ENCODE results near the gene PDE3A. TPM values are rescaled to one million over a fixed set of nuclear protein-coding genes. Genes with fewer than 3 reads are reported as not detected.

Gene PDE3A
- total and polyA plus RNA-seq, 10 of the 15 experiments (the other 5 are each of a cell fraction or from before 2014, with no cell fraction given), result 0.01 to 2.6 (median 1.5) TPM

- no peak for FAIRE-seq
Measured at GRCh38 chr12:20625531-20625930, 257.2 kb downstream of the PDE3A start.

More at GRCh38 chr12:20625531-20625930, 257.2 kb downstream of the PDE3A start:
- ChIA-PET RAD21 (ENCODE audit: unreplicated experiment) (no interaction called here), CTCF (no interaction called here), SMC1A (ENCODE audit: uncharacterized antibody, unreplicated experiment) (interaction anchor here (1.1 kb wide), 1 partner anchor 37 kb away, joined by 3 read pairs; no protein-coding TSS in a partner anchor), POLR2A (no interaction called here)
- no peak for ATAC-seq
- intact Hi-C loops (cut with micrococcal nuclease; ENCODE audit: unreplicated experiment), result no loop called here
- H3K4me3 ChIP-seq, result no peak overlapping the region
- DNase-seq (ENCODE audit: low read depth, low spot score), result no peak
- no peaks in the 10 kb centered on the region for H3K79me2 ChIP-seq (ENCODE audit: control insufficient read depth, insufficient read depth, low read length)
- H3K4me2 ChIP-seq (ENCODE audit: control insufficient read depth, insufficient read depth), result no peak overlapping the region
- no peaks in the 10 kb centered on the region for H3K4me1 ChIP-seq (ENCODE audit: control insufficient read depth, insufficient read depth, low read length)
- H3K9me3 ChIP-seq (replicated peaks; ENCODE audit: control insufficient read depth, insufficient read depth, low read length), result no peaks in the 10 kb centered on the region
- no peak overlapping the region for H3K27ac ChIP-seq (ENCODE audit: control insufficient read depth, insufficient read depth)
- no peaks in the 10 kb centered on the region for H3K36me3 ChIP-seq (ENCODE audit: control insufficient read depth in 2 of 2, insufficient read depth in 2 of 2, low read length in 1 of 2)
- no TSS peak for BruUV-seq (replicated peaks)
- 16% methylated on average over 2 of the region's 2 CpGs for WGBS (ENCODE audit: insufficient coverage, insufficient replicate concordance, low lambda C conversion rate, missing lambda C conversion rate)
- TF ChIP-seq TCF3 (IDR thresholded peaks at IDR 0.05; ENCODE audit: borderline replicate concordance, insufficient read depth, low read depth, low read length), result no peak
- TF ChIP-seq, protein P1, sequence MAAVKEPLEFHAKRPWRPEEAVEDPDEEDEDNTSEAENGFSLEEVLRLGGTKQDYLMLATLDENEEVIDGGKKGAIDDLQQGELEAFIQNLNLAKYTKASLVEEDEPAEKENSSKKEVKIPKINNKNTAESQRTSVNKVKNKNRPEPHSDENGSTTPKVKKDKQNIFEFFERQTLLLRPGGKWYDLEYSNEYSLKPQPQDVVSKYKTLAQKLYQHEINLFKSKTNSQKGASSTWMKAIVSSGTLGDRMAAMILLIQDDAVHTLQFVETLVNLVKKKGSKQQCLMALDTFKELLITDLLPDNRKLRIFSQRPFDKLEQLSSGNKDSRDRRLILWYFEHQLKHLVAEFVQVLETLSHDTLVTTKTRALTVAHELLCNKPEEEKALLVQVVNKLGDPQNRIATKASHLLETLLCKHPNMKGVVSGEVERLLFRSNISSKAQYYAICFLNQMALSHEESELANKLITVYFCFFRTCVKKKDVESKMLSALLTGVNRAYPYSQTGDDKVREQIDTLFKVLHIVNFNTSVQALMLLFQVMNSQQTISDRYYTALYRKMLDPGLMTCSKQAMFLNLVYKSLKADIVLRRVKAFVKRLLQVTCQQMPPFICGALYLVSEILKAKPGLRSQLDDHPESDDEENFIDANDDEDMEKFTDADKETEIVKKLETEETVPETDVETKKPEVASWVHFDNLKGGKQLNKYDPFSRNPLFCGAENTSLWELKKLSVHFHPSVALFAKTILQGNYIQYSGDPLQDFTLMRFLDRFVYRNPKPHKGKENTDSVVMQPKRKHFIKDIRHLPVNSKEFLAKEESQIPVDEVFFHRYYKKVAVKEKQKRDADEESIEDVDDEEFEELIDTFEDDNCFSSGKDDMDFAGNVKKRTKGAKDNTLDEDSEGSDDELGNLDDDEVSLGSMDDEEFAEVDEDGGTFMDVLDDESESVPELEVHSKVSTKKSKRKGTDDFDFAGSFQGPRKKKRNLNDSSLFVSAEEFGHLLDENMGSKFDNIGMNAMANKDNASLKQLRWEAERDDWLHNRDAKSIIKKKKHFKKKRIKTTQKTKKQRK (IDR thresholded peaks at IDR 0.05; ENCODE audit: low read depth, low read length), result no peak
- no peak for TF ChIP-seq TBL1XR1 (IDR thresholded peaks at IDR 0.05; ENCODE audit: low read depth, low read length)
- no peak for TF ChIP-seq NFYB (IDR thresholded peaks at IDR 0.05; ENCODE audit: insufficient read depth, low read depth, low read length)
- TF ChIP-seq, protein P2, sequence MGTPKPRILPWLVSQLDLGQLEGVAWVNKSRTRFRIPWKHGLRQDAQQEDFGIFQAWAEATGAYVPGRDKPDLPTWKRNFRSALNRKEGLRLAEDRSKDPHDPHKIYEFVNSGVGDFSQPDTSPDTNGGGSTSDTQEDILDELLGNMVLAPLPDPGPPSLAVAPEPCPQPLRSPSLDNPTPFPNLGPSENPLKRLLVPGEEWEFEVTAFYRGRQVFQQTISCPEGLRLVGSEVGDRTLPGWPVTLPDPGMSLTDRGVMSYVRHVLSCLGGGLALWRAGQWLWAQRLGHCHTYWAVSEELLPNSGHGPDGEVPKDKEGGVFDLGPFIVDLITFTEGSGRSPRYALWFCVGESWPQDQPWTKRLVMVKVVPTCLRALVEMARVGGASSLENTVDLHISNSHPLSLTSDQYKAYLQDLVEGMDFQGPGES (IDR thresholded peaks at IDR 0.05), result no peak
- TF ChIP-seq RAD21 (IDR thresholded peaks at IDR 0.05; ENCODE audit: insufficient read depth, low read depth, low read length), result no peak
- H4K20me1 ChIP-seq (ENCODE audit: control insufficient read depth, insufficient read depth), result no peaks in the 10 kb centered on the region
- no peaks in the 10 kb centered on the region for H3K27me3 ChIP-seq (replicated peaks in 1 of 2; ENCODE audit: control insufficient read depth in 2 of 2, insufficient read depth in 2 of 2, low read length in 1 of 2)
- in situ Hi-C loops (cut with MboI), result no loop called here
- no peak overlapping the region for H3K9ac ChIP-seq (ENCODE audit: control insufficient read depth, insufficient read depth, low read length)
- no peak overlapping the region for H2AFZ ChIP-seq (ENCODE audit: control insufficient read depth, low read depth, low read length)
